ENCODE data around the gene EID3. TPM values are rescaled to one million over a fixed set of nuclear protein-coding genes. Genes with fewer than 3 reads are reported as not detected.

Gene EID3
- total RNA-seq, 1 experiment from 2014 or later: 3.2 TPM

GRCh38 chr12:104316936-104317335 is 13.4 kb downstream of the EID3 start (continued):
- TF ChIP-seq ATF2 (CRISPR knock-in tag; IDR thresholded peaks at IDR 0.05; ENCODE audit: borderline replicate concordance, low read depth): no peak
- no peak for TF ChIP-seq ZNF425 (CRISPR knock-in tag; conservative IDR thresholded peaks at IDR 0.05)

- ATAC-seq (no peak), DNase-seq (ENCODE audit: low spot score) (no peak)
- H3K27ac Mint-ChIP-seq: no peak overlapping the region; the same call in 1 of the 2 replicates
- H3K27me3 Mint-ChIP-seq (ENCODE audit: low read depth): no peaks in the 10 kb centered on the region
- peaks cover 3% of the 10 kb centered on the region for H3K9me3 Mint-ChIP-seq
- H3K36me3 Mint-ChIP-seq: peaks cover 76% of the 10 kb centered on the region
- POLR2A ChIA-PET: no interaction called here
- TF ChIP-seq ZNF121 (CRISPR knock-in tag; IDR thresholded peaks at IDR 0.05) (0 out of 2 replicates have a peak, but pooled peaks have one; percentile 8), ZMAT4 (CRISPR knock-in tag; IDR thresholded peaks at IDR 0.05) (no peak)
- H3K4me3 Mint-ChIP-seq: no peak overlapping the region
- no peaks in the 10 kb centered on the region for H3K4me1 Mint-ChIP-seq
- CTCF ChIA-PET: interaction anchor here (1.4 kb wide), 1 partner anchor 101 kb away, joined by 3 read pairs; no protein-coding TSS in a partner anchor
These were observed 14.1 kb downstream of the EID3 start for GRCh38 chr12:104317538-104318210.

- no peak overlapping the region for H3K27ac Mint-ChIP-seq
- H3K9me3 Mint-ChIP-seq: peaks cover 6% of the 10 kb centered on the region
- no peaks in the 10 kb centered on the region for H3K27me3 Mint-ChIP-seq (ENCODE audit: low read depth)
- POLR2A ChIA-PET: interaction anchor here (0.6 kb wide), 1 partner anchor 251 kb away, joined by 3 read pairs; no protein-coding TSS in a partner anchor
- H3K4me1 Mint-ChIP-seq: no peaks in the 10 kb centered on the region
- ATAC-seq: no peak
- CTCF ChIA-PET: no interaction called here
- peaks cover 68% of the 10 kb centered on the region for H3K36me3 Mint-ChIP-seq
- no peak for DNase-seq (ENCODE audit: low spot score)
- H3K4me3 Mint-ChIP-seq: no peak overlapping the region
- TF ChIP-seq CBFB (CRISPR knock-in tag; IDR thresholded peaks at IDR 0.05; ENCODE audit: low read depth): no peak
- no peak for TF ChIP-seq FOXP1 (CRISPR knock-in tag; IDR thresholded peaks at IDR 0.05; ENCODE audit: borderline replicate concordance)
- TF ChIP-seq EMX1 (CRISPR knock-in tag; IDR thresholded peaks at IDR 0.05): no peak
- TF ChIP-seq HMGA2 (CRISPR knock-in tag; IDR thresholded peaks at IDR 0.05): no peak
- no peak for TF ChIP-seq FOXP4 (CRISPR knock-in tag; IDR thresholded peaks at IDR 0.05)
- TF ChIP-seq MXD4 (CRISPR knock-in tag; IDR thresholded peaks at IDR 0.05; ENCODE audit: borderline replicate concordance): no peak
- no peak for TF ChIP-seq JUN (CRISPR knock-in tag; IDR thresholded peaks at IDR 0.05)
- TF ChIP-seq NFATC4 (CRISPR knock-in tag; IDR thresholded peaks at IDR 0.05): no peak
- TF ChIP-seq ZNF121 (CRISPR knock-in tag; IDR thresholded peaks at IDR 0.05): no peak
- TF ChIP-seq NFYB (CRISPR knock-in tag; conservative IDR thresholded peaks at IDR 0.05; ENCODE audit: low read depth): no peak
- no peak for TF ChIP-seq JAZF1 (CRISPR knock-in tag; IDR thresholded peaks at IDR 0.05)
- TF ChIP-seq ZBTB43 (CRISPR knock-in tag; IDR thresholded peaks at IDR 0.05): no peak
- TF ChIP-seq TCF7 (CRISPR knock-in tag; IDR thresholded peaks at IDR 0.05; ENCODE audit: low read depth): no peak
These were observed 15.5 kb downstream of the EID3 start for GRCh38 chr12:104319028-104319427.

Data from WTC11 (cell line).